GM18873 (cell line): Measurements from ENCODE around the gene ARHGAP23.
"Not testable (repeated sequence)": the region's sequence is repeated elsewhere in the genome, so short reads cannot be mapped to it uniquely, and the experiment has no call there.

Source experiments
- ATAC-seq: cut with Tn5 transposase; IDR thresholded peaks from one replicate; pipeline ENCODE4 v1.9.1; 2021; ENCODE audit warnings: mild to moderate bottlenecking, moderate library complexity, moderate number of reproducible peaks; ENCODE audit not compliant: unreplicated experiment, low FRiP score

ARHGAP23 gene

GRCh38 chr17:38508954-38509771 lies 80.9 kb downstream of the ARHGAP23 start:
- ATAC-seq, result no peak

GRCh38 chr17:38509772-38510420 lies 81.6 kb downstream of the ARHGAP23 start:
- ATAC-seq, result no peak

GRCh38 chr17:38510421-38511149 lies 82.3 kb downstream of the ARHGAP23 start:
- no peak for ATAC-seq

GRCh38 chr17:38511150-38512108 lies 83.2 kb downstream of the ARHGAP23 start:
- no peak for ATAC-seq

- no peak for ATAC-seq
Observed at GRCh38 chr17:38512473-38513058, 84.3 kb downstream of the ARHGAP23 start.

GRCh38 chr17:38526526-38526925 lies 98.3 kb downstream of the ARHGAP23 start:
- not testable (repeated sequence) for ATAC-seq

GRCh38 chr17:38528141-38528540 lies 99.9 kb downstream of the ARHGAP23 start:
- ATAC-seq, result not testable (repeated sequence)

- not testable (repeated sequence) for ATAC-seq
Observed at GRCh38 chr17:38530856-38531255, 102.6 kb downstream of the ARHGAP23 start.

- ATAC-seq, result not testable (repeated sequence)
Observed at GRCh38 chr17:38531761-38532160, 103.5 kb downstream of the ARHGAP23 start.

- no peak for ATAC-seq
Observed at GRCh38 chr17:38532451-38532850, 104.2 kb downstream of the ARHGAP23 start.

GRCh38 chr17:38533241-38533640 lies 105.0 kb downstream of the ARHGAP23 start:
- no peak for ATAC-seq

GRCh38 chr17:38533866-38534497 lies 105.7 kb downstream of the ARHGAP23 start:
- ATAC-seq, result no peak

GRCh38 chr17:38534498-38534885 lies 106.2 kb downstream of the ARHGAP23 start:
- no peak for ATAC-seq

GRCh38 chr17:38535886-38536285 lies 107.6 kb downstream of the ARHGAP23 start:
- ATAC-seq, result no peak

GRCh38 chr17:38536661-38537060 lies 108.4 kb downstream of the ARHGAP23 start:
- no peak for ATAC-seq

GRCh38 chr17:38538906-38539305 lies 110.6 kb downstream of the ARHGAP23 start:
- ATAC-seq, result no peak

- ATAC-seq, result no peak
Observed at GRCh38 chr17:38539386-38539785, 111.1 kb downstream of the ARHGAP23 start.

GRCh38 chr17:38540514-38541045 lies 112.3 kb downstream of the ARHGAP23 start:
- no peak for ATAC-seq

GRCh38 chr17:38541281-38541680 lies 113.0 kb downstream of the ARHGAP23 start:
- no peak for ATAC-seq
